Breast epithelium (tissue), 3 donors: ENCODE data around the gene DNMT3A.

Experiments used
- POLR2A ChIP-seq: fragments of 450-650 bp; IDR thresholded peaks from one replicate; pipeline ENCODE4 v1.6.1; 2016; ENCODE audit warnings: antibody characterized with exemption, mild to moderate bottlenecking, moderate library complexity
- POLR2AphosphoS5 ChIP-seq, 3 donors: sonication (generic); formaldehyde crosslinking; IDR thresholded peaks; one replicate each; pipeline ENCODE4 v1.6.1; 2017; ENCODE audit warnings: antibody characterized with exemption in 3 of 3
- TF ChIP-seq, protein P1 (sequence below), 3 donors: fragments of 450-650 bp; IDR thresholded peaks; one replicate each; pipeline ENCODE4 v1.5.1; 2016 to 2017; ENCODE audit warnings: antibody characterized with exemption in 3 of 3, mild to moderate bottlenecking in 3 of 3, moderate library complexity in 3 of 3

DNA sequence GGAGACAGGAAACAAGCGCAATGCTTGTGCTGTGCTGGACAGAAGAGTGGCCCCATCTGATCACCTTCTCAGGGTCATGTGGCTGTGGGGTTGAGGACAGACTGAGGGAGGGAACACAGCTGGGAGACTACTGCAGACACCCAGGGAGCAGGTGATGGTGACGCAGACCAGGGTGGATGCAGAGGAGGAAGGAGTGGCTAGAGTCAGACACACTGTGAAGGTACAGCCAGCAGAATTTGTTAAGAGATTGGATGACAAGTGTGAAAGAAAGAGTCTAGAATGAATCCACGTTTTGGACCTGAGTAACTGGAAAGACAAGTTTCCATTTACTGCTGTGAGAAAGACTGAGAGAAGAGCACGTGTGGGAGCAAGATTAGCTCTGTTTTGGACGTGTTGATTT, 157.5 kb downstream of the DNMT3A start:
- TF ChIP-seq, protein P1, sequence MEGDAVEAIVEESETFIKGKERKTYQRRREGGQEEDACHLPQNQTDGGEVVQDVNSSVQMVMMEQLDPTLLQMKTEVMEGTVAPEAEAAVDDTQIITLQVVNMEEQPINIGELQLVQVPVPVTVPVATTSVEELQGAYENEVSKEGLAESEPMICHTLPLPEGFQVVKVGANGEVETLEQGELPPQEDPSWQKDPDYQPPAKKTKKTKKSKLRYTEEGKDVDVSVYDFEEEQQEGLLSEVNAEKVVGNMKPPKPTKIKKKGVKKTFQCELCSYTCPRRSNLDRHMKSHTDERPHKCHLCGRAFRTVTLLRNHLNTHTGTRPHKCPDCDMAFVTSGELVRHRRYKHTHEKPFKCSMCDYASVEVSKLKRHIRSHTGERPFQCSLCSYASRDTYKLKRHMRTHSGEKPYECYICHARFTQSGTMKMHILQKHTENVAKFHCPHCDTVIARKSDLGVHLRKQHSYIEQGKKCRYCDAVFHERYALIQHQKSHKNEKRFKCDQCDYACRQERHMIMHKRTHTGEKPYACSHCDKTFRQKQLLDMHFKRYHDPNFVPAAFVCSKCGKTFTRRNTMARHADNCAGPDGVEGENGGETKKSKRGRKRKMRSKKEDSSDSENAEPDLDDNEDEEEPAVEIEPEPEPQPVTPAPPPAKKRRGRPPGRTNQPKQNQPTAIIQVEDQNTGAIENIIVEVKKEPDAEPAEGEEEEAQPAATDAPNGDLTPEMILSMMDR (IDR thresholded peaks at IDR 0.05): no peak
- TF ChIP-seq POLR2A (no peak), POLR2AphosphoS5 (IDR thresholded peaks at IDR 0.05) (no peak)
